HG03108 (cell line): Measurements from ENCODE around the gene MACF1.

Source experiments
- ATAC-seq: cut with Tn5 transposase; IDR thresholded peaks from one replicate; pipeline ENCODE4 v1.9.1; 2021; ENCODE audit warnings: moderate library complexity; ENCODE audit not compliant: unreplicated experiment

MACF1 gene

DNA sequence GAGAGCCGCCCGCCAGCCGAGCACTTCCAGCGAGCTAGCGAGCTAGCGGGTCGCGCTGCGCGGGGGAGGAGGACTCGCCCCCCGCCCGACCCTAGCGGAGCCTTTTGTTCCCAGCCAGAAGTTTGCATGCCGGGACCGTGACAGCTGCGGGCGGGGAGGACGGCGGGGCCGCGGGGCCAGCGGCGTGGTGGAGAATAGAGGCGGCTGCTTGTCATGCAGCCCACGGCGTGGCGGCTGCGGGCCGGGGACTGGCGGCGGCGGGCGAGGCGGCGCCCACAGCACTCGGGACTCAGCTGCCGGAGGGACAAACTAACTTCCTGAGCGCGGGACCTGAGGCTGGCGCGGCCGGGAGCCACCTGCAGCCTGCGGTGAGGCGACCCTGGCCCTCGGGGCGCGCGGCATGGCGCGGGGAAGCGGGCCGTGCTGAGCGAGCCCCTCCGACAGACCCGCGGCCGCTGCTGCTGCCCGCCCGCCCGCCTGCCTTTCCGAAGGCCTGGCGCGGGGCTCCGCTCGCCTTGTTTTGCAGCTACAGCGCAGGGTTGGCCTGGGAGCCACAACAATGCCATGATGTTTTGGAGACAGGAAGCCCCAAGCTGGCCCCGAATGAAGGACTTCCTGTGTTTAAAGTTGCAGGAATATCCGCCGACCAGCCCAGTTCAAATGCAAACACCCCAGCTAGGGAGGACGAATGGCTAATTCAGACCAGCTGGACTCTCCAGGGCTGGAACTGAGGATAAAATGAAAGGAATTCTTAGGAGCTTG is 204.7 kb downstream of the MACF1 start:
- ATAC-seq: peak; percentile 17

DNA sequence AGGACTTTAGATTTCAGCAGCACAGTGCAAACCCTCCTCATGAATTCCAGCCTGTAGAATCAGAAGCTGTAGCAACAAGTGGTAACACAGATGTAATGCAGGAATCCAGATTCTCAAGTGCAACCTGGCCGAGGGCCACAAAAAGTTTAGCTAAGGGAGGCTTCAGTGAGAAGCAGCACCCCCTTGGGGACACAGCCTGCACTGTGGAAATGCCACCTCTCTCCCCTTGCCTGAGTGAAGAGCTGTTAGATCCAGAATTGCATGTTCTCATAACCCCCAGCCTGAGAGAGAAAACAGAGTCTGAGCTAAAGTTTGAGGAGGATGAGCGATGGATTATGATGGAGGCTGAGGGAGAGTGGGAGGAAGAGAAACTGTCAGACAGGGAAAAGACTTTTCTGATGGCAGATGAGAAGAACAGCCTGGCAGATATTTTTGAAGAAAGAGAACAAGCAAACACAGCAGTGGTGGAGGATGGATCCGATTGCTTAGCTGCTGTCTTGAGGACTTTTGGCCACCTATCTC is 206.5 kb downstream of the MACF1 start:
- no peak for ATAC-seq

DNA sequence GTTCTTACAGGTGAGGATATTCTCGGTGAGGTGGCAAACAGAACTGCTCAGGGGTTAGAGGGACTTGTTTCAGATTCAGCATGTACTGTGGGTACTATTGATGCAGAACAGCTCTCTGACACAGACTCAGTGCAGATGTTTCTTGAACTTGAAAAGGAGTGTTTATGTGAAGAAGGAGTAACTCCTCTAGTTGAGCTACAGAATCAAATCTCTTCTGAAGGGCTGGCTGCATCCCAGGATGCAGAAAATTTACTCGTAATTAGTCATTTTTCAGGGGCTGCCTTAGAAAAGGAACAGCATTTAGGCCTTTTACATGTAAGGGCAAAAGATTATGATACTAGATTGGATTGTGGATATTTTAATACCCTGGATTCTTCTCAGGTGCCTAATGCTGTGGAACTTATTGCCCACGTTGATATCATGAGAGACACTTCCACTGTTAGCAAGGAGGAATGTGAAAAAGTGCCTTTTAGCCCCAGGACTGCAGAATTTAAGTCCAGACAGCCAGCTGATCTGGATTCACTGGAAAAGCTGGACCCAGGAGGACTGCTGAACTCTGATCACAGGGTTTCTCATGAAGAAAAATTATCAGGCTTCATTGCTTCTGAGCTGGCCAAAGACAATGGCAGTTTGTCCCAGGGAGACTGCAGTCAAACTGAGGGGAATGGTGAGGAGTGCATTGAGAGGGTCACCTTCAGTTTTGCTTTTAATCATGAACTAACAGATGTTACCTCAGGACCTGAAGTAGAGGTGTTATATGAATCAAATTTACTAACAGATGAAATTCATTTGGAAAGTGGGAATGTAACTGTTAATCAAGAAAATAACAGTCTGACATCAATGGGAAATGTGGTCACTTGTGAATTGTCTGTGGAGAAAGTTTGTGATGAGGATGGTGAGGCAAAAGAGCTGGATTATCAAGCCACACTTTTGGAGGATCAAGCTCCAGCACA is 207.3 kb downstream of the MACF1 start:
- no peak for ATAC-seq

DNA sequence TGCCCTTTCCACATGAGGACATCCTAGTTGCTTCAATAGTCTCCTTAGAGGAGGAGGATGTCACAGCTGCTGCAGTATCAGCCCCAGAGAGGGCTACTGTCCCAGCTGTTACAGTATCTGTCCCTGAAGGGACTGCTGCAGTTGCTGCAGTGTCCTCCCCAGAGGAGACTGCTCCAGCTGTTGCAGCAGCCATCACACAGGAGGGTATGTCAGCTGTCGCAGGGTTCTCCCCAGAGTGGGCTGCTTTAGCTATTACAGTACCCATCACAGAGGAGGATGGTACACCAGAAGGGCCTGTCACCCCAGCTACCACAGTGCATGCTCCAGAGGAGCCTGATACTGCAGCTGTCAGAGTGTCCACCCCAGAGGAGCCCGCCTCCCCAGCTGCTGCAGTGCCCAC is 208.4 kb downstream of the MACF1 start:
- ATAC-seq: no peak

DNA sequence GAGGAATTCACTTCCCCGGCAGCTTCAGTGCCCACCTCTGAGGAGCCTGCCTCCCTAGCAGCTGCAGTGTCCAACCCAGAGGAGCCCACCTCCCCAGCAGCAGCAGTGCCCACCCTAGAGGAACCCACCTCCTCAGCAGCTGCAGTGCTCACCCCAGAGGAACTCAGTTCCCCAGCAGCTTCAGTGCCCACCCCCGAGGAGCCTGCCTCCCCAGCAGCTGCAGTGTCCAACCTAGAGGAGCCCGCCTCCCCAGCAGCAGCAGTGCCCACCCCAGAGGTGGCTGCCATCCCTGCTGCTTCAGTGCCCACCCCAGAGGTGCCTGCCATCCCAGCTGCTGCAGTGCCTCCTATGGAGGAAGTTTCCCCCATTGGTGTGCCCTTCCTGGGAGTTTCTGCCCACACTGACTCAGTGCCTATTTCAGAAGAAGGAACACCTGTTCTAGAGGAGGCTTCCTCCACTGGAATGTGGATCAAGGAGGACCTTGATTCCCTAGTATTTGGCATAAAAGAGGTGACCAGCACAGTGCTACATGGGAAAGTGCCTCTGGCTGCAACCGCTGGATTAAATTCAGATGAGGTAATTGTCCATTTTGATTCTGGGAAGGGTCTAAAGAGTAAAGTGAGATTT is 209.5 kb downstream of the MACF1 start:
- ATAC-seq: no peak

DNA sequence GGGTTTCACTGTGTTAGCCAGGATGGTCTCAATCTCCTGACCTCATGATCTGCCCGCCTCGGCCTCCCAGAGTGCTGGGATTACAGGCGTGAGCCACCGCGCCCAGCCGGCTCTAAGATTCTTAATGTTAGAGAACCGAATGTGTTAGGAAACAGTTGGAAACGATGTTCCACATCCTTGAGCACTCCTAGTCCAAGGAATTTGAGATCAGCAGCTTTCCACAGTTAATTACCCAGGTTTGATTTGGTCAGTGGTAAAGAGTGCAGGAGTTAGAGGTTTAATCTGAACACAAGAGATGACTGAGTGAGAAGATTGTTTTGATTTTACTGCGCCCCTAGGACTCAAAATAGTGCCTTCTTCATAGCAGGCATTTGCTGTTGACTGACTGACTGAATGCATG is 211.1 kb downstream of the MACF1 start:
- ATAC-seq: no peak

DNA sequence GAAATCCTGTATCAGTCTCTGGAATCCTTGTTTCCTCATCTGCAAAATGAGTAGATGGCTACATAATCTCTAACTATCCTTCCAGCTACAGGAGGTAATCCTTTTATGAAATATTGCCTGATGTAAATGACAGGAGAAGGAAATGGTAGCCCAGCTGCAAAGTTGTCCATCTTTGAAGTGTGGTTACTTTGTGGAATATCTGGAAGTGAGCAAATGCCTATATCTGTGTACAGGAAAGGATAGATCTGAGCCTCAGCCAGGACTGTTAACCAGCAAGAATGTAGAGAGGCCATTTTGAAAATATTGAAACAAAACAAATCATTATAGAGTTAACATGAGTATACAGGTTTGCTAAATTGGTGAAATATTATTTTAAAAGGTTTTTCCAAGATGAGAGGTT is 212.1 kb downstream of the MACF1 start:
- ATAC-seq: no peak

DNA sequence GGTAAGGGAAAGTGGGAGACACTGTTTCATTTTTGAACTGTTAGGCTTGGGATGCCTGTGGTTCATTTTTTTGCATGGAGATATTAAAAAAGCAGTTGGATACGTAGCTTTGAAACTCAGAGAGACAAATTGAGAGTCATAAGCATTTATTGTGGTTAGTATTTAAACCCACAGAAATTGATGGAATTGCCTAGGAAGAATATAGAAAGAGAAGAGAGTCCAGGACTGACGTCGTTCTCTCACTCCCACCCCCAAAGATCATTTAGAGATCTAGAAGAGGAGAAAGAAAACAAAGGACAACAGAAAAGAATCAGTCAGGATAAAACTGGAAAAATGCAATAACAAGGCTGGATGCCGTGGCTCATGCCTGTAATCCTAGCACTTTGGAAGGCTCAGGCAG is 213.7 kb downstream of the MACF1 start:
- ATAC-seq: no peak

DNA sequence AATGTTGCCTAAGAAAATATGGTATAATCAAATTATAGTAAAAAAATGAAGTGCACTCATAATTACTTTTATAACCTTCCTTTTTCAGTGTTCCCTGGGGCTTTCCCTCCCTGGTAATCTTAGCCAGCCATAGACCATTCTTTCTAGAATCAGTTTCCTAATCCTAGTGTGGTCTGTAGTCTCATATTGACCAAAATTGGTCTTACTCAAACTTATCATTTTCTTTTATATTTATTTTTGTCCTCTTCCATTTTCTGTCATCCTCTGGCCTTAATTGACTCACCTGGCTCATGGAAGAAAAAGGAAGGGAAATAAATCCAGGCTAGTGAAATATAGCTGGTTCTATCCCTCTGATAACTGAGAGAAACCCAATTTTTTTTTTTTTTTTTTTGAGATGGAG is 216.0 kb downstream of the MACF1 start:
- no peak for ATAC-seq

DNA sequence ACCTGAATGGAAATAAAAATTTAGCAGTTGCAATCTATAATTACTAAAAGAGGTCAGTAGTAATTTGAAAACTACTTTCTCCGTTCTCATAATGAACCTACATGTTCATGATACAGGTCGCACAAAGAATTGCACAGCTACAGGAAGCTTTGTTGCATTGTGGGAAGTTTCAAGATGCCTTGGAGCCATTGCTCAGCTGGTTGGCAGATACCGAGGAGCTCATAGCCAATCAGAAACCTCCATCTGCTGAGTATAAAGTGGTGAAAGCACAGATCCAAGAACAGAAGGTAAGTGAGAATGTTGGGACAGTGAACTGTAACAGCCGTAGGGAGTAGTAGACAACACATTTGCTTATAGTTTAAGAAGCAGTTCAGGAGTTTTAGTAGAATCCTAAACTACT is 218.1 kb downstream of the MACF1 start:
- ATAC-seq: no peak

DNA sequence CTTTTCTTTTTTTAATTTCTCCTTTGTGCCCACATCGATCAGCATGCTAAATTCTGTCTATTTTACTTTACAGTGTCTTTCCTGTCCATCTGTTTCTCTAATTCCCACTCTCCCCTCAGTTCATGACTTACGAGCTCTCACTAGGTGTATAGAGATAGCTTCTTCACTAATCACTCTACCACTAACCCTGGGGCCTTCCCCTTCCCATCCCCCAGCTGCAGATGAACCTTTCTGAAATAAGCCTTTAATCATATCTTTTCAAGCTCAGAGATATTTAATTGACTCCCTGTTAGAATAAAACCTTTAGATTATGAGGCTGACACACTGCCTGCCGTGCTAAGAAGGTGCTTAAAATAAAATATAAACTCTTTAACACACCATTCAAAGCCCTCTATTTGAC is 220.7 kb downstream of the MACF1 start:
- no peak for ATAC-seq

DNA sequence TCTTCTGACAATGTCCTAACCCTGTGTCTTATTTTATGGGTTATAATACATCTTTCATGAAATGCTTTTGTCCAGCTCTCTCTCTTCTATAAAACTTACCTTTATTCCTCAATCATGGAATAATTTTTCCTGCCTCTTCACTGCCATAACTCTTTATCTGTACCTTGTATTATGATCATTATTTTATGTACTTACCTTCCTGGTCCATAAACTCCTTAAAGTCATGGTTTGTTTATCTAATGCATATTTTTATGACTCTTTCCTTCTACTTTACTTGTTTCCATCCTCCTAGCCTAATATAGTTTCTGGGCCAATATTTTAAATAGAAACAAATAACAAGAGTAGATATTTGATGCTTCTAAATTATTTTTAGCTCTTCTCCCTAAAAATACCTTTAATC is 221.1 kb downstream of the MACF1 start:
- no peak for ATAC-seq

DNA sequence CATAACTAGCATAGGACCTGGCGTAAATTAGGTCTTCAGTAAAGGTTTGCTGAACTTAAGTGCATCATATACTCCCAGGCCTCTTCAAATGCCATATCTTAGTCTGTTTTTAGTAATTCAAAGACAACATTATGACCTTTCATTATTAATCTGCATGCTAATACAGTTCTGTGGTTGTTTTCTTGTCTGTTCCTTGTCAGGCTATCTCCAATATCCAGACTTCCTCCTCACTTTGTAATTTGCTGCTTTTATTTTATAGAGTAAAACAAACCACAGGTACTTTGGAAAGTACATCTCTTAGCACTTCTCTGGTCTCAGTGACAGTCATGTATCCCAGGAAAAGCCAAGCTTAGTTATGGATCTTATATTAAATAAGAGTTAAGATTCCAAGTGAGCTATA is 221.9 kb downstream of the MACF1 start:
- no peak for ATAC-seq

DNA sequence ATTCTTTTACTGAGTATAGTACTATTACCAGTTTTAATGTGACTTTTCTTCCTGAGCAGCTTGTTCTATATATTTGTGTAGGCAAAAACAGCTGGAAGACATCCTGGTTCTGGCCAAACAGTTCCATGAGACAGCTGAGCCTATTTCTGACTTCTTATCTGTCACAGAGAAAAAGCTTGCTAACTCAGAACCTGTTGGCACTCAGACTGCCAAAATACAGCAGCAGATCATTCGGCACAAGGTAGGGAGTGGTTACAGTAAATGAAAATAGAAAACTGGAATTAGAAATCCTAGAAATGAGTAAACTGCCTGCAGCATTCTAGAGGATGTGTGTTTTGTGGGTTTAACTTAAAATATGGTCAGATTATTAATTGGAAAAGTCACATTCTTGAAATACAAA is 222.9 kb downstream of the MACF1 start:
- no peak for ATAC-seq

DNA sequence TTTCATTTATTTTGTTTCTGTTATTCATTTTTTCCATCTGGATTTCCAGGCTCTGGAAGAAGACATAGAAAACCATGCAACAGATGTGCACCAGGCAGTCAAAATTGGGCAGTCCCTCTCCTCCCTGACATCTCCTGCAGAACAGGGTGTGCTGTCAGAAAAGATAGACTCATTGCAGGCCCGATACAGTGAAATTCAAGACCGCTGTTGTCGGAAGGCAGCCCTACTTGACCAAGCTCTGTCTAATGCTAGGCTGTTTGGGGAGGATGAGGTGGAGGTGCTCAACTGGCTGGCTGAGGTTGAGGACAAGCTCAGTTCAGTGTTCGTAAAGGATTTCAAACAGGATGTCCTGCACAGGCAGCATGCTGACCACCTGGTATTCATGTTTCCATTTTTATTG is 223.4 kb downstream of the MACF1 start:
- ATAC-seq: no peak

DNA sequence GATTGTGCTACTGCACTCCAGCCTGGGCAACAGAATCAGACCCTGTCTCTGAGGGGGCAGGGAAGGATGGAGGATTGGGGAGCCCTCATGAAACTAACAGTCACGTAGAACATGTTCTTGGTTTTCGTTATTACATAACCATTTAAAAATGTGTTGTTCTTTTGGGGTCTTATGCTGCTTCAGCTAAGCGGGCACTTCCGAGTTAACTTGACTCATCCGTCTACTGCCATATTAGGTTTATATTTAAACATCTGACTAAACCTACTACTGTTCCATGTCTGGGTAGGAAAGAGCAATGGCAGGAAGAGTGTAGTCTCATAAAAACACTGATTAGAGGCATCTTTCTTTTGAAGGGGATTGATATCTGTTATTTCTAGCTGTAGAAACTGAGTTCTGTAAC is 227.4 kb downstream of the MACF1 start:
- no peak for ATAC-seq

DNA sequence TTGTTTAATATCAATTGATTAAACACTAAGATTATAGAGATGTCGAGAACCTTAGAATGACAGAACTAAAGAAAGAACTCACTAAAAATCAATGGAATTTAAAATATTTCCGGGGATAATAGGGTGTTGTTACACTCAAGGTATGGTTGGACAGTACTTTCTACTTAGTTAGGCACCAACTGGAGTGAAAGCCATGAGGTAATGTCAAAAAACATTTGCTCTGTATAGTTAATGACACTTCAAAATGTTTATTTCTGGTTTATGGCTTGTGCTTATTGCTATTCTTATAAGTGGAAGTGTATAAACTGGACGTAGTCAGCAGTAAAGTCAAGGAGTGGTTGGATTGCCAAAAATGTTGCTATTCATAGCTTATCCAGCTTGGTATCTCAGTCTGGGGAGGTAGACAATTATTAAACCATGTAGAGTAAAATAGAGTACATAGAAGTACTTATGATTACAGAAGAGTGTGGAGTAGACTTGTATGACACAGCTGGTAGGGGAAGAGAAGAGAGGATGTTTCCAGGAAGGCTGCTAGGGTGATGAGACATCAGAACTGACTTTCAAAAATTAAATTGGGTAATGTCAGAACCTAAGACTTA is 230.4 kb downstream of the MACF1 start:
- no peak for ATAC-seq

DNA sequence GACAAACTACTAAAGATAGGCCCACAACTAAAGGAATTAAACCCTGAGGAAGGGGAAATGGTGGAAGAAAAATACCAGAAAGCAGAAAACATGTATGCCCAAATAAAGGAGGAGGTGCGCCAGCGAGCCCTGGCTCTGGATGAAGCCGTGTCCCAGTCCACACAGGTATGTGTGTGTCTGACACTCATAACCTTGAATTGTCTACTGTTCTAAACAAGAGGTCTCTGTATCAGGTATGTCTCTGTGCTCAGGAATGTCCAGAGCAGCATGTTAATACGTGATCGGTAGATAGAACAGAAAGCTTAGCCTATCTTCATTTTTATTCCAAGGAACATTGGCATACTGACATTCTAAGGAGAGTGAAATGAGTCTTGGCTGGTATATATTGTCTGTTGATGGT is 231.1 kb downstream of the MACF1 start:
- no peak for ATAC-seq

DNA sequence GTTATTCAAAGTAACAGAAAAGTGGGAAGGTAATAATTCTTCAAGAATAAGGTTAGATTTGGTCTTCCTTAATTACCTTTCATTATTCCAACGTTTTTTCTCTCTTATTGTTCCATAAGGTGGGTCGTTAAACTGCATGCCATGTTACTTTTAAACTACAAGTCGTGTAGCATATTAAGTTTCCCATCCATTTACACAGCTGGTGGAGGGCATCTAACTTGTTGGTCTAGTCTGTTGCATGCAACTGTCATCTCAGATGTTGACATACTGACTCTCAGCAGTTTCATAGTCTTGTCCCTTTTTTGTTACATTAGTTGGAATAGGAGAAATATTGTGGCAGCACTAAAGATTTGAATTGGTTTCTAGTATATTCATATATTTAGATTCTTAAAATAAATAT is 232.3 kb downstream of the MACF1 start:
- no peak for ATAC-seq

DNA sequence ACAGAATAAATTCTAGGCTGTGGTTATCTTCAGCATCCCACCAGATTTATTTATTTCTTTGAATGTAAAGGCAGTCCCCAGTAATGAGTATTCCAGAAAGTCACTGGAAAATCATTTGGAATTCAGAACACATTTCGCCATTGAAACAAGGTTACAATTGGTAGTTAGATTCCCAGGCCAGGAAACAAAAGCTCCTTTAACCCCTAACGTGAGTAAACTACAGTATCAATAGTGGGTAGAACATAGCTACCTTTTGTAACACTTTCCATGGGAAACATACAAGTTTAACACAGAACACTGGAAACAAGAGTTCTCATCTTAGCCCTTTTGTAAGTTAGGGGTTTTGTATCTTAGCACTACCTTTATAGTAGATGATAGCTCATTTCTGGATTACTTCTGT is 233.5 kb downstream of the MACF1 start:
- no peak for ATAC-seq

DNA sequence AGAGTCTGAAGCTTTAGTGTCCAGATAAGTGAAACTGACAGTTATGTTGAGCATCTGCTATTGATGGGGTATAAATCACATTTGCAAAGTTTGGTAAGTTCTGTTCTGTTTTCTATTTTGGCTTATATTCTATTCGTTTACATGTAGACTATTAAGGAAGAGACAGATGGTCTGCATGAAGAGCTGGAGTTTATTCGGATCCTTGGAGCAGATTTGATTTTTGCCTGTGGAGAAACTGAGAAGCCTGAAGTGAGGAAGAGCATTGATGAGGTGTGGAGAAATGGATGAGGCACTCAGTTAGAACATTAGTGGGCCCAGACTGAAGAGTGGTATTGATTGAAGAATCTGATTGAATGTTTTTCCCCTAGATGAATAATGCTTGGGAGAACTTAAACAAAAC is 236.4 kb downstream of the MACF1 start:
- no peak for ATAC-seq
